ENCODE measurements around the gene SPATA3. TPM values are rescaled to one million over a fixed set of nuclear protein-coding genes. Genes with fewer than 3 reads are reported as not detected.
A peak's percentile ranks its signal among the peaks of the same experiment; 100 is the strongest.
"Not testable (repeated sequence)": the region's sequence is repeated elsewhere in the genome, so short reads cannot be mapped to it uniquely, and the experiment has no call there.

SPATA3 gene
- polyA plus RNA-seq, 1 donor from 2014 or later, result not detected

DNA sequence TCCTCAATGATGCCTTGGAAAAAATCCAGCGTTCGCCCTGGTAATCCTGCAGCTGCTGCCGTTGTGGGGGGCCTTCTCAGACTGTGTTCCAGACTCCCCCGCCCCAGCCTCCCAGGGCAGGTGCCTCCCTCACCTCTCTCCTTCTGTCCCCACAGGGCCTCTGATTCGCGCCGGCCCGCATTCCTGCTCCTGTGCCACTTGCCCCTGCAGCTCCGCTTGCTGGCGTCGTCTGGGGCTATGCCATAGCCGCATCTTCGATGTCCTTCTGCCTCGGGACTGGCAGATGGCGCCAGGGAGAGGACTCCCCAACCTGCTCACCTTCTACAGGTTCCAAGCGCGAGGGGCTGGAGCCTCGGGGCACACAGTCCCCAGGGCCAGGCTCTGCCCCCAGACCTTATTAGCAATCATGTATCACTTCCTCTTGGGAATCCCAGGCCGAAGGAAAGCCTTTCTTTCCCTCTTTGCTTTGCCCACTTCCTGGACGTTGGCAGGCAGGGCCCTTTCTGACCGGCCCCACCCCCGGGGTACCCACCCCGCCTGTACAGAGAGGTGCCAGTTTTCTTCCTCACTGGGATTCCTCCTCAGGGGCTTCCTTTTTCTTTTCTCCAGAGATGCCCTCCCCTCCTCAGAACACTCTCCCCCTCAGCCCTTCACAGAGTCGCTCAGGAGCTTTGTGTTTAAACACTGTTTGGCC lies 4.4 kb downstream of the SPATA3 start:
- Mint-ChIP-seq H3K36me3 (no peaks in the 10 kb centered on the region), H3K27me3 (peaks cover 35% of the 10 kb centered on the region), H3K4me1 (no peaks in the 10 kb centered on the region), H3K9me3 (peaks cover 4 to 8% (median 5%) of the 10 kb centered on the region in 3 donors), H3K4me3 (peak overlapping the region in 1 of 4 donors; percentile 37), H3K27ac (no peak overlapping the region)

DNA sequence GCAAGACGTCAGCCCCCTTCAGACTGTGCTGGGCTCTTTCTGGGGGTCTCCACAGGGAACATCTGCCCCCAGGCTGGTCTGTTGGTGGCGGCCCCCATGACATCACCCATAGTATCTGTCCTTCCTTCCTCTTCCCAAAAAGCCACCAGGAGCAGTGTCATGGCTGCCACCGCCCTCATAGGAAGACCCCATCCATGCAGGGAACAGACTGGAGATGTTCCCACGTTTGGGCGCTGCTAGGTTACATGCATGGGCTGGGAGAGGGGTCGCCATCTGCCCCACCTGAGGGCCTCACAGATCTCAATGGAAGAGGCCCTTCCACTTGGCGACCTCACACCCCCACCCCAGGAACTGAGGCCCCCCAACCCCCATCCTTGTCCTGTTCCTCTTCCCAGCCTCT lies 5.1 kb downstream of the SPATA3 start:
- H3K4me3 Mint-ChIP-seq, result no peak overlapping the region
- H3K27ac Mint-ChIP-seq, result no peak overlapping the region
- H3K27me3 Mint-ChIP-seq, result peaks cover 33% of the 10 kb centered on the region
- H3K36me3 Mint-ChIP-seq, result no peaks in the 10 kb centered on the region
- H3K9me3 Mint-ChIP-seq, result peaks cover 4 to 8% (median 7%) of the 10 kb centered on the region in 3 donors
- no peaks in the 10 kb centered on the region for H3K4me1 Mint-ChIP-seq

DNA sequence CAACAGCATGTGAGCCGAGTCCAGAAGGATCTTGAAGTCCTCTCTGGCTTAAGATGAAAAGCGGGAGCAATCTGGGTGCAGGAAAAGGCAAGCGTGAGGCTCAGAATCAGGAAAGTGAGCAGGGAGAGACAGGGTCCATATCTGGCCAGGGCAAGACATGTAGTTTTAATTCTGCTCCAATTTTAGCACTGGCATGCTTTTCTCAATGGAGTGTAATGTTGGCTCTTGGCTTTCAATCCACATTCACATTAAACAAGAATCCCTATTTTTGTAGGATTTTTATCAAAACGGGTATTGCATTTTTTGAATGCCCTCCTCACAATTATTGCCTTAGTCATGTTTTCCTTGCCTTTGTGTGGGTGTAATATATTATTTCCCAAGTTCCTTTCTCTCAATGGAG lies 6.0 kb downstream of the SPATA3 start:
- Mint-ChIP-seq H3K4me1 (no peaks in the 10 kb centered on the region), H3K36me3 (no peaks in the 10 kb centered on the region), H3K27ac (no peak overlapping the region), H3K9me3 (peaks cover under 1 to 7% (median 4%) of the 10 kb centered on the region in 3 donors), H3K27me3 (peaks cover 24% of the 10 kb centered on the region), H3K4me3 (no peak overlapping the region)

DNA sequence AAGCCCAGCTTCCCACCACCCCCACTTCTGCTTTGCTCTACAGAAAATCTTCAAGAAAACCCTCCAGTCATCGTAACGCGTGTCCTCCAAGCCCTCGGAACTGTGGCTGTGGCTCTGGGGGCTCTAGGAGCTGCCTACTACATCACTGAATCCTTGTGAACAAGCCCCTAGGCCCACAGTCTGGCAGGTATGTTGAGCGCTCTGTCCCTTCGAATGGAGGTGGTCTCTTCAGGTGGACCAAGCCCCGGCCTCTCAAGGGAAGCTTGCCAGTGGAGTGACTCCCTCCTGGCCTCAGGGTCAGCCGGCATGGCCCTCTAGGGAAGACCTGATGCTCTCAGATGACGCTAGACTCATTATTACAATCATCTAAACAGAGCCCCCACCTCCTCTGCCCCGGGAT lies 6.7 kb downstream of the SPATA3 start:
- H3K4me3 Mint-ChIP-seq, result no peak overlapping the region
- peaks cover 0 to 7% (median 0%) of the 10 kb centered on the region in 3 donors for H3K9me3 Mint-ChIP-seq
- H3K36me3 Mint-ChIP-seq, result no peaks in the 10 kb centered on the region
- H3K27ac Mint-ChIP-seq, result no peak overlapping the region
- H3K27me3 Mint-ChIP-seq, result peaks cover 24% of the 10 kb centered on the region
- H3K4me1 Mint-ChIP-seq, result no peaks in the 10 kb centered on the region

DNA sequence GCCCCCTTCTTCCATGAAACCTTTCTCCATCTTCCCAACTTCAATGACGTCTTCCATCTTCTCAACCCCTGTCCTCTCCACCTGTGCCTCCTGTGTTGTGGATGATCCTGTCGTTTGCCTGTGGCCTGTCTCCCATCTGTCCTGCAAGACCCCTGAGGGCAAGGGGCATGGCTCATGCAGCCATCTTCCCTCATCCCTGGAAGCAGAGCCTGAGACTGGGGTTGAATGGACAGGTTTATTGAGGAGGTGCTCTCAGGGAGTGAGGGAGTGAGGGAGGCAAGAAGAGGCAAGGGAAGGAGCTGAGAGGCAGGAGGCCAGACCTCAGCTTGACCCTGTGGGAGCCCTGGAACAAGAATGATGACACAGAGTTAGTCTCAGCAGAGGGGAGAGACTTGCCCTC lies 7.3 kb downstream of the SPATA3 start:
- H3K27me3 Mint-ChIP-seq, result peaks cover 21% of the 10 kb centered on the region
- H3K4me1 Mint-ChIP-seq, result no peaks in the 10 kb centered on the region
- peaks cover 0 to 7% (median 0%) of the 10 kb centered on the region in 3 donors for H3K9me3 Mint-ChIP-seq
- H3K36me3 Mint-ChIP-seq, result no peaks in the 10 kb centered on the region
- H3K27ac Mint-ChIP-seq, result peak overlapping the region in 1 of 3 donors; percentile 71
- H3K4me3 Mint-ChIP-seq, result no peak overlapping the region

DNA sequence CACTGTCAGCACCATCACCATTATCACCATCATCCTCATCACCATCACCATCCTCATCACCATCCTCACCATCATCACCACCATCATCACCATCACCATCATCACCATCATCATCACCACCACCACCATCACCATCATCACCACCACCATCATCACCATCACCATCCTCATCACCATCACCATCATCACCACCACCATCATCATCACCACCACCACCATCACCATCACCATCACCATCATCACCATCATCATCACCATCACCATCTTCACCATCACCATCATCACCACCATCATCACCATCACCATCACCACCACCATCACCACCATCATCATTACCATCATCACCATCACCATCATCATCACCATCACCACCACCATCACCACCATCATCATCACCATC lies 9.0 kb downstream of the SPATA3 start:
- H3K36me3 Mint-ChIP-seq, H3K4me3 Mint-ChIP-seq, H3K4me1 Mint-ChIP-seq, H3K9me3 Mint-ChIP-seq, H3K27ac Mint-ChIP-seq: not testable (repeated sequence)
- peaks cover 13% of the 10 kb centered on the region for H3K27me3 Mint-ChIP-seq

DNA sequence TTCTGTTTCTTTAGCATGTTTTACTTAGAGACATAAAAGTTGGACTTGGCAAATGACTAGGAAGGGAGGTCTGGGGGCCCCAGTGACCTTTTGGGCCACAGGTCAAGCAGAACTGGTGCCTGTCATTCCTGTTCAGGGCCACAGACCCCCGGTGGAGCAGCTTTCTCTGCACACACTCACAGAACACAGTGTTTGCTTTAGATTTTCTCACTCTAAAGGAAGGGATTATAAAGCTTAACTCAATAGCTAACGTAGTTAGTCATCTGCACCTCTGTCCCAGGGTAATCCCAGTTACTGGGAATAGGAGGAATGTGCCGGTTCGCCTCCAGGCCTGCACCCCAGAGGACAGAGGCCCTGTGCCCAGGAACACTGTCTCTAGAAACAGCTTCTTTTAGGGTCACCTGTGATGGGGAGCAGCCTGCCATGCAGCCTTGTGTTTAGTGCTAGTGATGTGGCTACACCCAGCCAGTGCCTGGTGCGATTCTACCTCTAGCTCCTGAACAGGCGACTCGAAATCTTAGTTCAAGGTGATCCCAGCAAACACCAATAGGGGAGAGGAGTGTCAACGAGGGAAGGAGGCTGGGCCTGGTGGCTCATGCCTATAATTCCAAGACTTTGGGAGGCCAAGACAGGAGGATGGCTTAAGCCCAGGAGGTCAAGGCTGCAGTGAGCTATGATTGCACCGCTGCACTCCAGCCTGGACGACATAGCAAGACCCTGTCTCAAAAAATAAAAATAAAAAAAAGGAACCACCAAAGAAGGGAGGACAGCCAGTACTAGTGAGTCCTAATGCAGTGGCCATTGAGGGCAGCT lies 11.6 kb downstream of the SPATA3 start:
- no peak overlapping the region for H3K4me3 Mint-ChIP-seq
- H3K9me3 Mint-ChIP-seq, result peaks cover 0 to 5% (median 0%) of the 10 kb centered on the region in 3 donors
- no peaks in the 10 kb centered on the region for H3K4me1 Mint-ChIP-seq
- H3K27ac Mint-ChIP-seq, result no peak overlapping the region
- no peaks in the 10 kb centered on the region for H3K36me3 Mint-ChIP-seq
- H3K27me3 Mint-ChIP-seq, result peaks cover 3% of the 10 kb centered on the region

DNA sequence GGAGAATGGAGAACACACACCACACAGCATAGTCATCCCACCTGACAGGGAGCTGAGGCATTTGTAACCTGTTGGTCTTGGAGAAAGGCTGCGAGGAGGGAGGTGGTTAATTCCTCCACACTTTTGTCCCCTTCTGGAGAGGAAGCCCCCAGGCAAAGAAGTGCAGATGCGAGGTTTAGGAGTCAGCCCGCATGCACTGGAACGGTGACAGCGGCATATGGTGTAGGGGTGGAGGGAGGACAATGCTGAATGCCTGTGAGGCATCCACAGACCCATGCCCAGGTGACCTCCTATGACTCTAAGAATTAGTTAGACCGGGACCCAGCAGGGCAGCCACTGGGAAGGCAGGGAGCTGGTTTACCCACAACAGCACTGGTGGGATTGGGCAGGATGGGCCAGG lies 12.2 kb downstream of the SPATA3 start:
- no peak overlapping the region for H3K27ac Mint-ChIP-seq
- peaks cover 4% of the 10 kb centered on the region for H3K27me3 Mint-ChIP-seq
- peaks cover 0 to 5% (median 0%) of the 10 kb centered on the region in 3 donors for H3K9me3 Mint-ChIP-seq
- H3K4me3 Mint-ChIP-seq, result no peak overlapping the region
- no peaks in the 10 kb centered on the region for H3K36me3 Mint-ChIP-seq
- no peaks in the 10 kb centered on the region for H3K4me1 Mint-ChIP-seq

DNA sequence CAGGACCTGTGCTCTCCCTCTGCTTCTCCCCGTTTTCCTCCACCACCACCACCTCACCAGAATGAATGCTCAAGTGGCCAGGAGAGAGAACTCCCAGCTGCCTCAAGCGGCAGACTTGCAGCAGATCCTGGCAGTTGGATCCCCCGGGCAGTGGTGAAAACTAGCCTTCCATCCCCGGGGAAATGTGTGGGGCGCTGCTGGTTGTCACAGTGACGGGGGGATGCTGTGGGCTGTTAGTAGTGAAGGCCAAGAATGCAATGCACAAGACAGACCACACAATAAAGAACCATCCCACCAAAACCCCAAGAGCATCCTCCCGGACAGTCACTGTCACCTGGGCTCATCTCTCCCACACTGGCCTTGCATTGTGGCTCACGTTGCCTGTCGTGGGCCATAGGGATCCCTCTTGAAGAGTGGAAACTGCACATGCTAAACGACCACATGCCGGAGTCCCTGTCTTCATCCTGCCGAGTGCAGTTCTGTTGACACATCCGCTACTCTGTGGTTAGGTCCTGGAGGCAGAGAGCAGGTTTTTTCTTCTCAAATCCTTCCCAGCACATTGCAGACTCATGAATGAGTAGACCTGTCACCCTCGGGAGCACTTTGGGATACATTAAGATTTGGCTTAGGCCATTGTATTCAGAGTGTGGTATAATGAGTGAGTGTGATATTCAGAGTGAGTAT lies 13.5 kb downstream of the SPATA3 start:
- H3K36me3 Mint-ChIP-seq, result no peaks in the 10 kb centered on the region
- no peaks in the 10 kb centered on the region for H3K4me1 Mint-ChIP-seq
- peaks cover 4% of the 10 kb centered on the region for H3K27me3 Mint-ChIP-seq
- H3K27ac Mint-ChIP-seq, result no peak overlapping the region
- peaks cover 0 to 5% (median 0%) of the 10 kb centered on the region in 3 donors for H3K9me3 Mint-ChIP-seq
- H3K4me3 Mint-ChIP-seq, result no peak overlapping the region

DNA sequence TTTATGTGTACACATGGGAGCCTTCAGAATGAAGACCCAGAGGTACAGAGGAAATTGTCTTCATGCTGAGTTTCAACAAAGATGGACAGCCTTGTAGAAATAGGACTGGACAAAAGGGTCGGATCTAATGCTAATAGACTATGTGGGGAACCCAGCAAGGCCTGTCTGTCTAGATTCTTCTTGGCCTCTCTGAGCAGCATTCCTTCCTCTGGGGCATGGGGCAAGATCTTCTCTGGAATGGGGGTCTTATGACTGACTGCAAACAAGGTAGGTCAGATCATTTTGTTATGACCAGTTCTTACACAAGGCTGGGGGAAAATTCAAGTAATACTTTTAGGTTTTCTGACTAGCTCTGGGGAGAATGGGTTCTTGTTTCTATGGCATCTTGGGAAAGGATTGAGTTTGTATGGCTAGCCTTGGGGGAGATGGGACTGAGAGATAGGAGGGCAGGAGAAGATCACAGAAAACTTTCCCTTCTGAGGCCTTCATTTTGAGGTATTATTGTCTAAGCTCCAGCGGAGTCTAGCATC lies 14.3 kb downstream of the SPATA3 start:
- H3K36me3 Mint-ChIP-seq, result no peaks in the 10 kb centered on the region
- H3K4me3 Mint-ChIP-seq, result no peak overlapping the region
- H3K27me3 Mint-ChIP-seq, result peaks cover 4% of the 10 kb centered on the region
- H3K27ac Mint-ChIP-seq, result no peak overlapping the region
- H3K4me1 Mint-ChIP-seq, result no peaks in the 10 kb centered on the region
- peaks cover 0 to 2% (median 0%) of the 10 kb centered on the region in 3 donors for H3K9me3 Mint-ChIP-seq

DNA sequence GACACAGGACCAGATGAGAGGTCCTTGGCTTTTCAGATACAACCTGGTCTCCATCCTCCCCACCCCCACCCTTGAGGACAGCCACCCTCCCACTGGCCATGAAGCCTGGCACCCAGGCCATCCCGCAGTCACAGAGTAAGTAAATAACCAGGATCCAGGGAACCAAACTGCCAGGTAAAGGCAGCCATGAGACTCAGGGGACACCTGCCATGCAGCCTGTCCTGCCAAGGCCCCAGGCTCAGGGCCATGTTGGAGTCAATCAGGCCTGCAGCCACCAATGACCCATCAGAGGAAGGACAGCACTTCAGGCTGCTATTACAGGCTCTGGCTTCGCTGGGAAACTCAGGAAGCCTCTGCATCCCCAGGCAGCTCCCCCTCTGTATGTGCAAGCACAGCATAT lies 15.6 kb downstream of the SPATA3 start:
- Mint-ChIP-seq H3K27me3 (peaks cover 4% of the 10 kb centered on the region), H3K9me3 (no peaks in the 10 kb centered on the region), H3K4me3 (no peak overlapping the region), H3K4me1 (no peaks in the 10 kb centered on the region), H3K27ac (no peak overlapping the region), H3K36me3 (no peaks in the 10 kb centered on the region)

DNA sequence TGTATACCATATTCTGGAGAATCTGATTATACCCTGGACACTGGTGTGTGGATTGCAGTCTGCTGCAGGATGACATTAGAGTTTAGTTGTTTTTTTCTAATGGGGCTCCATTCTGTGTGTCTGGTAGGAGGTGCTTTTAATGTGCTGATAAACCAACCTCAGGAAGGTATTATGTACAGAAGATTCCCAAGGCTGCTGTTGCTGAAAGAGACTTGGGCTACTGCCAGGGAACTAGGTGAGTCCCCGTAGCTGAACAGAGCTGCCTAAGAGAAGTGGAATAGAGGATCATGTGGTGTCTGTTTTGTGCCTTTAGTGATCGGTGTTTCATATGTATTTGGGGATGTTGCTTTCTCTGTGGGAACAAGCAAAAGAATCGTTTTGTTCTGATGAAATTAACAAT lies 16.5 kb downstream of the SPATA3 start:
- Mint-ChIP-seq H3K4me3 (no peak overlapping the region), H3K9me3 (no peaks in the 10 kb centered on the region), H3K27me3 (peaks cover 4% of the 10 kb centered on the region), H3K27ac (no peak overlapping the region), H3K4me1 (no peaks in the 10 kb centered on the region), H3K36me3 (no peaks in the 10 kb centered on the region)

DNA sequence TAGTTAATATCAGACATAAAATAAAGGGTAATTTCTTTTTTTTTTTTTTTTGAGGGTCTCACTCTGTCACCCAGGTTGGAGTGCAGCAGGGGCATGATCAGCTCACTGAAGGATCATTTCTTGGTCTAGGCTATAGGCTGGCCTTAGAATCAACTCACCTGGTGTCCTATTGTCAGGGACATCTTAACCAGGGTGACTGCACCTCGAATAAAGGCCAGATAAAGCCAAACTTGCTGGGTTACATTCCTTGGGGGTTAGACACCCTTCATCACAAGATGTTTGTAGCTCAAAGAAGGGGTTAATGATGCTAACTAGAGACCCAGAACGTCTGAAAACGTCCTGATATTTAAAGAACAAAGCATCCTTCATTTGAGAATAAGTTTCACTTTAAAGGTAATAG lies 17.9 kb downstream of the SPATA3 start:
- no peak overlapping the region for H3K4me3 Mint-ChIP-seq
- no peak overlapping the region for H3K27ac Mint-ChIP-seq
- peaks cover 4% of the 10 kb centered on the region for H3K27me3 Mint-ChIP-seq
- H3K4me1 Mint-ChIP-seq, result no peaks in the 10 kb centered on the region
- no peaks in the 10 kb centered on the region for H3K9me3 Mint-ChIP-seq
- H3K36me3 Mint-ChIP-seq, result no peaks in the 10 kb centered on the region

DNA sequence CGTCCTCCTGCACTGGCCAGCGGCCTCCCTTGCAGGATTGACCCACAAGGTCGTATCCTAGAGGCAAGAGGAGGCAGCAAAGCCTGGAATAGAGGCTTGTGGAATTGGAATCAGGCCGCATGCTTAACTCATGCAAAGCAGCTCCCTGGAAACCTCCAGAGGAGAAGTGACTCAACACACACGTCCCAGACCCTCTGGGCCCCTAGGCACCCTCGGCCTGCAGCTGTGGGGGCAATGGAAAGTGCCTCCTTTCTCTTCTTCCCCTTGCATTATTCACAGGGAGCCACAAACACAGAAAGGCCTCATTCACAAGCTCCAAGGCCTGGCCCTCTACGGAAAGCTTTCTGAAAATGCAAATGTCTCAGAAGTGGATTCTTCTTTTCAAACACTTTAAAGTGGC lies 19.6 kb downstream of the SPATA3 start:
- H3K27me3 Mint-ChIP-seq, result peaks cover 2% of the 10 kb centered on the region
- H3K4me3 Mint-ChIP-seq, result no peak overlapping the region
- H3K36me3 Mint-ChIP-seq, result no peaks in the 10 kb centered on the region
- peaks cover 0 to 5% (median 0%) of the 10 kb centered on the region in 3 donors for H3K9me3 Mint-ChIP-seq
- no peak overlapping the region for H3K27ac Mint-ChIP-seq
- H3K4me1 Mint-ChIP-seq, result no peaks in the 10 kb centered on the region

DNA sequence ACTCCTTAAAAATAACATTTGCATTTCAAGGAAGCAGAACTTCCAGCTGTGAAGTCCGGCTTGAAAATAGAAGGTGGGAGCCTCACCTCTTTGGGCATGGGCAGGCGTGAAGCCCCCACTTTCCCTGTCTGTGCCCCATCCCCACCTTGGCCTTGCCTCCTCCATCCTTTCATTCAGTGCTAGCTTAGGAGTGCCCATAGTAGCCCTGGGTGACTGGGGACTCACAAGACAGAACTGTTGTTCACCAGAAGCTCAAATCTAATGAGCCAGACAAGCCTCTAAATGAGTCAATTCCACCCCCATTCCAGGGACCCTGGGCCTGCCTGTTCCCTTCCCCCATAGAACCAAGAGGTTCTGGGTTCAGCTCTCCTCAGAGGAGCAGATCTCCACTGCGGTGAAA lies 20.0 kb downstream of the SPATA3 start:
- Mint-ChIP-seq H3K9me3 (peaks cover 0 to 5% (median 4%) of the 10 kb centered on the region in 3 donors), H3K27me3 (peaks cover 2% of the 10 kb centered on the region), H3K4me1 (no peaks in the 10 kb centered on the region), H3K4me3 (no peak overlapping the region), H3K36me3 (no peaks in the 10 kb centered on the region), H3K27ac (no peak overlapping the region)

Measured in IgD-negative memory B cell (primary cell).